Measurements from ENCODE around the gene CCNF. TPM values are rescaled to one million over a fixed set of nuclear protein-coding genes. Genes with fewer than 3 reads are reported as not detected.

CCNF gene
- total RNA-seq, 1 donor from 2014 or later: 3.9 TPM

DNA sequence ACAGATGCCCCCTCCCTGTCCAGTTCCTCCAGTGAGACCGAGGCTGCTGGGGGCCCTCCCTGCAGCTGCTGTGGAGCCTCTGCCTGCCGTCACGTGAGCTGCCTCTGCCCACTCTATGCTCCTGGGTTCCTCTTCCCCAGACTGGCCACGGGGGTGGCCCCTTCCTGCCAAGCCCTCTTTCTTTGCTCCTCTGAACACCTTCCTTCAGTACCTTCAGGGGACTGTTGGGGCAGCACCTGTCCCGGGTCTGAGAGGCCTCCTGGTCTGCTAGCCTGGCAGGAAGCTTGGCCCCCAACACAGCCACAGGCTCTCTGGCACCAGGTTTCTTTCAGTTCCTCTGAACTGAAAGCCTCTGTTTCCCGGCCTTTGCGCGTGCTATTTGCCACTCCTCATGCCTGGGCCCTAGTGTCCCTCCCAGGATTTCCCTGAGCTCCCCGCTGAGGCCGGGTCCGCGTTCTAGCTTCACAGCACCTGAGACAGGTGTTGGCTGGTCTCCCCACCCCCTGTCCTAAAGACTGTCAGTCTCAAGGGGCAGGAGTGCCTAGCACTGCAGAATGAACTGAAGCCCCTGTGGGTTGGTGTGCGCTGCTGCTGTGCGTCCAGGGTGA lies 77.9 kb downstream of the CCNF start:
- Histone ChIP-seq H3K4me3 (ENCODE audit: low read depth, low read length) (no peak overlapping the region), H3K27me3 (ENCODE audit: control insufficient read depth, insufficient read depth, low read length) (no peaks in the 10 kb centered on the region), H3K36me3 (ENCODE audit: control insufficient read depth, insufficient read depth, low read length) (no peaks in the 10 kb centered on the region)
- FAIRE-seq (no peak), DNase-seq (ENCODE audit: low read depth) (no peak)
- TF ChIP-seq, protein P1, sequence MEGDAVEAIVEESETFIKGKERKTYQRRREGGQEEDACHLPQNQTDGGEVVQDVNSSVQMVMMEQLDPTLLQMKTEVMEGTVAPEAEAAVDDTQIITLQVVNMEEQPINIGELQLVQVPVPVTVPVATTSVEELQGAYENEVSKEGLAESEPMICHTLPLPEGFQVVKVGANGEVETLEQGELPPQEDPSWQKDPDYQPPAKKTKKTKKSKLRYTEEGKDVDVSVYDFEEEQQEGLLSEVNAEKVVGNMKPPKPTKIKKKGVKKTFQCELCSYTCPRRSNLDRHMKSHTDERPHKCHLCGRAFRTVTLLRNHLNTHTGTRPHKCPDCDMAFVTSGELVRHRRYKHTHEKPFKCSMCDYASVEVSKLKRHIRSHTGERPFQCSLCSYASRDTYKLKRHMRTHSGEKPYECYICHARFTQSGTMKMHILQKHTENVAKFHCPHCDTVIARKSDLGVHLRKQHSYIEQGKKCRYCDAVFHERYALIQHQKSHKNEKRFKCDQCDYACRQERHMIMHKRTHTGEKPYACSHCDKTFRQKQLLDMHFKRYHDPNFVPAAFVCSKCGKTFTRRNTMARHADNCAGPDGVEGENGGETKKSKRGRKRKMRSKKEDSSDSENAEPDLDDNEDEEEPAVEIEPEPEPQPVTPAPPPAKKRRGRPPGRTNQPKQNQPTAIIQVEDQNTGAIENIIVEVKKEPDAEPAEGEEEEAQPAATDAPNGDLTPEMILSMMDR (IDR thresholded peaks at IDR 0.05; ENCODE audit: insufficient read depth, low read length, severe bottlenecking): peak; percentile 5

DNA sequence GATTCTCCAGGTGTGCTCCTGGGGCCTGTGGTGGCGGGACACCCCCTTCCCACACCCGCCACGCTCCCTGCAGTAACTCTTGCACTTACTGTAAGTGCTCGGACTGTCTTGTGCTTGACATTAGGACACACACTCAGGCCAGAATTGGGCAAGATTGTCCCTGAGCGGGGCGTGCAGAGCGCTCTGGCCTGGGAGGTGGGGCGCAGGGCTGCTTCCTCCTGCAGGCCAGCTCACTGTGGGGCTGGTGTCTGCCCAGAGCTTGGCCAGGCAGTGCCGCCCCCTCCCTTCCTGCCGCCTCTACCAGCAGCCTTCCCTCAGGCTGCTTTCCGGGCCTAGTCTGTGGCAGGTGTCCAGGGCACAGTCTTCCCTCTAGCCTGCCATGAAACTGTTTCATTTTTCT lies 78.4 kb downstream of the CCNF start:
- DNase-seq (ENCODE audit: low read depth): no peak
- TF ChIP-seq, protein P1 (IDR thresholded peaks at IDR 0.05; ENCODE audit: insufficient read depth, low read length, severe bottlenecking): no peak

More for the DNA sequence above, 78.4 kb downstream of the CCNF start:
- Histone ChIP-seq H3K27me3 (ENCODE audit: control insufficient read depth, insufficient read depth, low read length) (no peaks in the 10 kb centered on the region), H3K36me3 (ENCODE audit: control insufficient read depth, insufficient read depth, low read length) (no peaks in the 10 kb centered on the region), H3K4me3 (ENCODE audit: low read depth, low read length) (no peak overlapping the region)
- FAIRE-seq: no peak

Other genes starting within 250 kb of the CCNF start
- under 0.01 and 1.8 TPM in 2 replicates for gene CASKIN1, start 232.8 kb upstream of the CCNF start, total RNA-seq
- gene MLST8, start 224.0 kb upstream of the CCNF start, total RNA-seq: 10.9 and 11.6 TPM in 2 replicates
- 0.53 and 1.2 TPM in 2 replicates for gene BRICD5, start 218.6 kb upstream of the CCNF start, total RNA-seq
- 9.1 and 9.5 TPM in 2 replicates for gene PGP, start 214.6 kb upstream of the CCNF start, total RNA-seq
- gene E4F1, start 205.9 kb upstream of the CCNF start, total RNA-seq: 26.6 and 34.4 TPM in 2 replicates
- under 0.01 and 0.64 TPM in 2 replicates for gene DNASE1L2, start 193.0 kb upstream of the CCNF start, total RNA-seq
- 87.8 and 140 TPM in 2 replicates for gene ECI1, start 177.9 kb upstream of the CCNF start, total RNA-seq
- gene RNPS1, start 161.3 kb upstream of the CCNF start, total RNA-seq: 73.5 and 84.7 TPM in 2 replicates
- under 0.01 and 0.51 TPM in 2 replicates for gene ABCA3, start 88.7 kb upstream of the CCNF start, total RNA-seq
- gene TEDC2, start 30.7 kb downstream of the CCNF start, total RNA-seq: 0.53 and 0.64 TPM in 2 replicates
- under 0.01 TPM in 1 of 2 replicates, not detected in the other for gene NTN3, start 41.9 kb downstream of the CCNF start, total RNA-seq
- 4.7 and 5.4 TPM in 2 replicates for gene TBC1D24, start 45.7 kb downstream of the CCNF start, total RNA-seq
- 7.9 and 13.2 TPM in 2 replicates for gene ATP6V0C, start 84.5 kb downstream of the CCNF start, total RNA-seq
- 27.7 and 35.8 TPM in 2 replicates for gene AMDHD2, start 90.9 kb downstream of the CCNF start, total RNA-seq
- 0.26 TPM in 1 of 2 replicates, not detected in the other for gene CEMP1, start 102.0 kb downstream of the CCNF start, total RNA-seq
- 11.8 and 17.7 TPM in 2 replicates for gene PDPK1, start 108.6 kb downstream of the CCNF start, total RNA-seq